ENCODE data around the gene RXFP4. TPM values are rescaled to one million over a fixed set of nuclear protein-coding genes. Genes with fewer than 3 reads are reported as not detected.

Gene RXFP4
- total and polyA plus RNA-seq, 9 of the 15 experiments (the other 6 are each of a cell fraction or from before 2014, with no cell fraction given): 0.64 TPM; not detected in 8

DNA sequence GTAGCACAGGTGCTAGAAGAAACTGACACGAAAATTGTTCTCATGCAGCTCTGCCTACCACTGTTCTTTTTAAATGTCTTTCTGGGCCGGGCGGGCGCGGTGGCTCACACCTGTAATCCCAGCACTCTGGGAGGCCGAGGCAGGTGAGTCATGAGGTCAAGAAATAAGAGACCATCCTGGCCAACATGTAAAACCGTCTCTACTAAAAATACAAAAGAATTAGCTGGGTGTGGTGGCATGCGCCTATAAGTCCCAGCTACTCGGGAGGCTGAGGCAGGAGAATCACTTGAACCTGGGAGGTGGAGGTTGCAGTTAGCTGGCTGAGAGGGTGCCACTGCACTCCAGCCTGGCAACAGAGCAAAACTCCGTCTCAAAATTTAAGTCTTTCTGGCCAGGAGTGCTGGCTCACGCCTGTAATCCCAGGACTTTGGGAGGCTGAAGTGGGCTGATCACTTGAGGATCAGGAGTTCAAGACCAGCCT, 29.3 kb upstream of the RXFP4 start:
- Histone ChIP-seq H3K27me3 (ENCODE audit: control insufficient read depth in 2 of 2, insufficient read depth in 2 of 2, low read length in 2 of 2) (no peaks in the 10 kb centered on the region), H3K9me3 (replicated peaks; ENCODE audit: control insufficient read depth, insufficient read depth, low read depth, low read length) (no peaks in the 10 kb centered on the region), H3K4me3 (no peak overlapping the region), H4K20me1 (replicated peaks; ENCODE audit: control insufficient read depth, insufficient read depth, low read length) (no peaks in the 10 kb centered on the region), H3K9me1 (ENCODE audit: control insufficient read depth, insufficient read depth, low read length) (no peaks in the 10 kb centered on the region), H3K79me2 (ENCODE audit: control insufficient read depth, insufficient read depth, low read length) (peaks cover 24% of the 10 kb centered on the region), H3K9ac (ENCODE audit: insufficient read depth in 1 of 2, low read depth in 2 of 2, low read length in 2 of 2) (peak overlapping the region in 1 of 2 experiments; percentile 52; a peak in 2 of 4 replicates), H3K4me2 (ENCODE audit: insufficient read depth, low read length) (peak overlapping the region; percentile 85; the same call in 1 of the 2 replicates), H3K4me1 (replicated peaks in 1 of 2; ENCODE audit: control insufficient read depth in 2 of 2, insufficient read depth in 2 of 2, low read length in 2 of 2) (peaks cover 3 to 7% of the 10 kb centered on the region in 2 experiments; a peak in 2 of 5 replicates), H3K36me3 (ENCODE audit: control insufficient read depth, insufficient read depth, low read length) (peaks cover 75% of the 10 kb centered on the region), H3K27ac (ENCODE audit: extremely low read depth, low read depth, low read length) (peak overlapping the region; percentile 73; the same call in 2 of the 3 replicates), H2AFZ (ENCODE audit: low read depth, low read length) (no peak overlapping the region)
- peak in 1 of 4 experiments; percentile 24 for DNase-seq (ENCODE audit: extremely low read depth in 1 of 4, low spot score in 3 of 4)
- ChIA-PET CTCF (ENCODE audit: low intra/inter-chr PET ratio) (no interaction called here), POLR2A (interaction anchor here (1.2 to 5.7 kb wide), 2 partner anchors 10 to 53 kb away, joined by 4 to 36 read pairs; partner anchors contain the start of gene SYT11)
- TF ChIP-seq DIDO1 (tag; IDR thresholded peaks at IDR 0.05; ENCODE audit: low read depth) (no peak), POLR2B (IDR thresholded peaks at IDR 0.05; ENCODE audit: low read depth, partially characterized antibody) (peak; percentile 64), SUPT5H (IDR thresholded peaks at IDR 0.05) (peak; percentile 74; the same call in 1 of the 2 replicates), CAMTA2 (CRISPR knock-in tag; conservative IDR thresholded peaks at IDR 0.05) (no peak), HMGN3 (IDR thresholded peaks at IDR 0.05; ENCODE audit: borderline replicate concordance, extremely low read depth, insufficient read length, low read depth, low read length) (no peak), SIRT6 (IDR thresholded peaks at IDR 0.05; ENCODE audit: low read depth, low read length) (no peak), NR0B1 (IDR thresholded peaks at IDR 0.05; ENCODE audit: partially characterized antibody) (no peak), POLR2A (conservative IDR thresholded peaks at IDR 0.05) (peak; percentile 74), TOE1 (IDR thresholded peaks at IDR 0.05; ENCODE audit: borderline replicate concordance) (0 out of 2 replicates have a peak, but pooled peaks have one; percentile 28), TOE1 (CRISPR knock-in tag; IDR thresholded peaks at IDR 0.05; ENCODE audit: borderline replicate concordance, low read depth) (no peak), PML (IDR thresholded peaks at IDR 0.05; ENCODE audit: low read length) (0 out of 2 replicates have a peak, but pooled peaks have one; percentile 12)
- TF ChIP-seq, protein P1, sequence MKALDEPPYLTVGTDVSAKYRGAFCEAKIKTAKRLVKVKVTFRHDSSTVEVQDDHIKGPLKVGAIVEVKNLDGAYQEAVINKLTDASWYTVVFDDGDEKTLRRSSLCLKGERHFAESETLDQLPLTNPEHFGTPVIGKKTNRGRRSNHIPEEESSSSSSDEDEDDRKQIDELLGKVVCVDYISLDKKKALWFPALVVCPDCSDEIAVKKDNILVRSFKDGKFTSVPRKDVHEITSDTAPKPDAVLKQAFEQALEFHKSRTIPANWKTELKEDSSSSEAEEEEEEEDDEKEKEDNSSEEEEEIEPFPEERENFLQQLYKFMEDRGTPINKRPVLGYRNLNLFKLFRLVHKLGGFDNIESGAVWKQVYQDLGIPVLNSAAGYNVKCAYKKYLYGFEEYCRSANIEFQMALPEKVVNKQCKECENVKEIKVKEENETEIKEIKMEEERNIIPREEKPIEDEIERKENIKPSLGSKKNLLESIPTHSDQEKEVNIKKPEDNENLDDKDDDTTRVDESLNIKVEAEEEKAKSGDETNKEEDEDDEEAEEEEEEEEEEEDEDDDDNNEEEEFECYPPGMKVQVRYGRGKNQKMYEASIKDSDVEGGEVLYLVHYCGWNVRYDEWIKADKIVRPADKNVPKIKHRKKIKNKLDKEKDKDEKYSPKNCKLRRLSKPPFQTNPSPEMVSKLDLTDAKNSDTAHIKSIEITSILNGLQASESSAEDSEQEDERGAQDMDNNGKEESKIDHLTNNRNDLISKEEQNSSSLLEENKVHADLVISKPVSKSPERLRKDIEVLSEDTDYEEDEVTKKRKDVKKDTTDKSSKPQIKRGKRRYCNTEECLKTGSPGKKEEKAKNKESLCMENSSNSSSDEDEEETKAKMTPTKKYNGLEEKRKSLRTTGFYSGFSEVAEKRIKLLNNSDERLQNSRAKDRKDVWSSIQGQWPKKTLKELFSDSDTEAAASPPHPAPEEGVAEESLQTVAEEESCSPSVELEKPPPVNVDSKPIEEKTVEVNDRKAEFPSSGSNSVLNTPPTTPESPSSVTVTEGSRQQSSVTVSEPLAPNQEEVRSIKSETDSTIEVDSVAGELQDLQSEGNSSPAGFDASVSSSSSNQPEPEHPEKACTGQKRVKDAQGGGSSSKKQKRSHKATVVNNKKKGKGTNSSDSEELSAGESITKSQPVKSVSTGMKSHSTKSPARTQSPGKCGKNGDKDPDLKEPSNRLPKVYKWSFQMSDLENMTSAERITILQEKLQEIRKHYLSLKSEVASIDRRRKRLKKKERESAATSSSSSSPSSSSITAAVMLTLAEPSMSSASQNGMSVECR (CRISPR knock-in tag; IDR thresholded peaks at IDR 0.05): no peak
- no TSS peak for BruUV-seq (replicated peaks)
- no peak for FAIRE-seq
- in situ Hi-C loops (cut with MboI): no loop called here
- peak; percentile 2 for ATAC-seq
- 66% methylated on average over 11 of the region's 11 CpGs for WGBS (ENCODE audit: insufficient coverage, low coverage, missing lambda C conversion rate)
- intact Hi-C loops (cut with micrococcal nuclease): loop anchor here (5.0 kb wide), 1 partner anchor 80 kb away; no protein-coding TSS in a partner anchor
